Testis (tissue), 3 donors: ENCODE measurements around the gene TBPL1. TPM values are rescaled to one million over a fixed set of nuclear protein-coding genes. Genes with fewer than 3 reads are reported as not detected.

Experiments used
- DNase-seq: peaks from one replicate; pipeline ENCODE4 v3.0.0-alpha.2; 2019
- H3K27ac ChIP-seq, 2 donors: fragments of 200-600 bp; sonication (generic); one replicate each; pipeline ENCODE4 v1.5.1; 2019
- H3K27me3 ChIP-seq: fragments of 200-600 bp; sonication (generic); one replicate; pipeline ENCODE4 v1.5.1; 2019
- H3K36me3 ChIP-seq: fragments of 200-600 bp; sonication (generic); one replicate; pipeline ENCODE4 v1.5.1; 2017; ENCODE audit warnings: low read depth; ENCODE audit errors: missing control alignments
- H3K4me1 ChIP-seq: fragments of 200-600 bp; sonication (generic); one replicate; pipeline ENCODE4 v1.5.1; 2019
- H3K4me3 ChIP-seq, 2 donors: fragments of 200-600 bp; sonication (generic); one replicate each; pipeline ENCODE4 v1.5.1; 2017 to 2019
- H3K9me3 ChIP-seq: fragments of 200-600 bp; sonication (generic); one replicate; pipeline ENCODE4 v1.5.1; 2017
- CTCF ChIP-seq, 3 experiments: fragments of 450-650 bp in 2 of 3; fragments of 200-600 bp in 1 of 3; sonication (generic) in 1 of 3; IDR thresholded peaks; one replicate each; pipeline ENCODE4 v1.5.1; 2016 to 2019; ENCODE audit warnings: antibody characterized with exemption in 3 of 3, mild to moderate bottlenecking in 2 of 3, moderate library complexity in 1 of 3
- POLR2A ChIP-seq: fragments of 450-650 bp; IDR thresholded peaks from one replicate; pipeline ENCODE4 v1.6.1; 2017; ENCODE audit warnings: antibody characterized with exemption, mild to moderate bottlenecking, moderate library complexity
- WGBS, 2 donors: methylation state at CpG; one replicate each; pipeline ENCODE4 v1.1.5; 2018; 5-methylcytosine and 5-hydroxymethylcytosine counted together
- intact Hi-C: fragments of 100-400 bp; cut with DNase I; formaldehyde crosslinking; loops from one replicate; pipeline ENCODE4 v1.15.1; 2023; ENCODE audit warnings: low total_unique reads
- polyA plus RNA-seq: library from polyadenylated mRNA; stranded (reverse); fragments of 350-450 nt; fragmentation: Illumina TruSeq; extraction: RNeasy Lipid Tissue Mini Kit (QIAGEN cat#74804); gene quantifications from one replicate; pipeline ENCODE4 v1.2.3, GENCODE V29; 2014; ENCODE audit warnings: low read depth, low replicate concordance; ENCODE audit not compliant: insufficient read depth
- total RNA-seq, 2 donors: library from RNA; depleted of rRNA; stranded (reverse); fragments of >200 nt; gene quantifications; one replicate each; pipeline ENCODE4 v1.2.3, GENCODE V29; 2016

The TBPL1 gene
- total and polyA plus RNA-seq, 3 donors from 2014 or later, result 63.4 to 327 (median 77.9) TPM

- TF ChIP-seq CTCF (IDR thresholded peaks at IDR 0.05) (no peak), POLR2A (no peak)
These were observed 67.9 kb downstream of the TBPL1 start for GRCh38 chr6:134020968-134021367.

GRCh38 chr6:134021396-134022122 is 68.5 kb downstream of the TBPL1 start:
- Histone ChIP-seq H3K36me3 (no peaks in the 10 kb centered on the region), H3K27ac (no peak overlapping the region), H3K27me3 (no peaks in the 10 kb centered on the region), H3K4me3 (no peak overlapping the region), H3K4me1 (no peaks in the 10 kb centered on the region), H3K9me3 (no peaks in the 10 kb centered on the region)
- TF ChIP-seq CTCF (IDR thresholded peaks at IDR 0.05), result no peak
- TF ChIP-seq POLR2A, result no peak
- 84 to 86% methylated on average over 5 of the region's 5 CpGs for WGBS, 2 donors
- DNase-seq, result no peak
- intact Hi-C loops, result no loop called here

More at GRCh38 chr6:134020968-134021367, 67.9 kb downstream of the TBPL1 start:
- WGBS, 2 donors, result 57 to 58% methylated on average over 4 of the region's 4 CpGs
- Histone ChIP-seq H3K4me1 (no peaks in the 10 kb centered on the region), H3K27ac (peak overlapping the region in 1 of 2 donors; percentile 12), H3K36me3 (no peaks in the 10 kb centered on the region), H3K4me3 (no peak overlapping the region), H3K9me3 (no peaks in the 10 kb centered on the region), H3K27me3 (no peaks in the 10 kb centered on the region)
- DNase-seq, result no peak
- intact Hi-C loops, result no loop called here

GRCh38 chr6:134022650-134023049 is 69.6 kb downstream of the TBPL1 start:
- Histone ChIP-seq H3K4me3 (no peak overlapping the region), H3K36me3 (no peaks in the 10 kb centered on the region), H3K27me3 (no peaks in the 10 kb centered on the region), H3K9me3 (no peaks in the 10 kb centered on the region), H3K27ac (no peak overlapping the region), H3K4me1 (no peaks in the 10 kb centered on the region)
- no peak for DNase-seq
- no peak for TF ChIP-seq CTCF (IDR thresholded peaks at IDR 0.05)
- no peak for TF ChIP-seq POLR2A
- intact Hi-C loops, result no loop called here
- WGBS, 2 donors, result 53 to 73% methylated on average over 3 of the region's 3 CpGs

GRCh38 chr6:134026597-134026996 is 73.6 kb downstream of the TBPL1 start:
- Histone ChIP-seq H3K27me3 (no peaks in the 10 kb centered on the region), H3K27ac (no peak overlapping the region), H3K4me3 (no peak overlapping the region), H3K4me1 (no peaks in the 10 kb centered on the region), H3K9me3 (no peaks in the 10 kb centered on the region), H3K36me3 (no peaks in the 10 kb centered on the region)
- TF ChIP-seq CTCF (IDR thresholded peaks at IDR 0.05) (no peak), POLR2A (no peak)
- WGBS, 2 donors, result 93 to 96% methylated on average over 3 of the region's 3 CpGs
- no peak for DNase-seq
- intact Hi-C loops, result no loop called here

GRCh38 chr6:134028438-134028837 is 75.4 kb downstream of the TBPL1 start:
- H3K27ac ChIP-seq, result no peak overlapping the region
- intact Hi-C loops, result no loop called here
- no peaks in the 10 kb centered on the region for H3K9me3 ChIP-seq
- H3K36me3 ChIP-seq, result no peaks in the 10 kb centered on the region
- WGBS, 2 donors, result 68 to 72% methylated on average over 5 of the region's 5 CpGs
- no peak for DNase-seq
- H3K27me3 ChIP-seq, result no peaks in the 10 kb centered on the region
- H3K4me3 ChIP-seq, result no peak overlapping the region
- no peak for TF ChIP-seq POLR2A
- TF ChIP-seq CTCF (IDR thresholded peaks at IDR 0.05), result no peak
- no peaks in the 10 kb centered on the region for H3K4me1 ChIP-seq
